K562 (cell line): ENCODE data around the gene TSC1. TPM values are rescaled to one million over a fixed set of nuclear protein-coding genes. Genes with fewer than 3 reads are reported as not detected.

ENCODE experiments used
- BRF1 ChIP-seq: IDR thresholded peaks from 3 replicates; pipeline ENCODE4 v1.6.1; 2011; ENCODE audit warnings: borderline replicate concordance, mild to moderate bottlenecking; ENCODE audit not compliant: insufficient read length; ENCODE audit errors: extremely low read depth
- CBX5 ChIP-seq: IDR thresholded peaks from 2 replicates; pipeline ENCODE4 v1.6.1; 2014; ENCODE audit warnings: low read depth, borderline replicate concordance
- KLF6 ChIP-seq: fragments of 250-450 bp; sonication (Bioruptor Pico); IDR thresholded peaks from 2 replicates; pipeline ENCODE4 v1.4.0; 2020; ENCODE audit warnings: mild to moderate bottlenecking, moderate library complexity, borderline replicate concordance
- NFE2 ChIP-seq: IDR thresholded peaks from 2 replicates; pipeline ENCODE4 v1.6.1; 2014; ENCODE audit warnings: antibody characterized with exemption, low read depth
- NR1H2 ChIP-seq: sonication (generic); formaldehyde crosslinking; IDR thresholded peaks from 2 replicates; pipeline ENCODE4 v1.4.0; 2020; ENCODE audit warnings: mild to moderate bottlenecking, missing genetic modification reagents
- XRCC5 ChIP-seq: fragments of 200-400 bp; formaldehyde crosslinking; IDR thresholded peaks from 2 replicates; pipeline ENCODE4 v1.6.1; 2017; ENCODE audit warnings: low read depth, mild to moderate bottlenecking, low read length
- ZBTB11 ChIP-seq, 3 experiments: fragments of 200-800 bp in 1 of 3; fragments of 250-450 bp in 1 of 3; fragments of 450-650 bp in 1 of 3; sonication (Bioruptor Pico) in 1 of 3; sonication (Bioruptor generic) in 1 of 3; formaldehyde crosslinking in 1 of 3; IDR thresholded peaks; 2 replicates each; pipeline versions ENCODE4 v1.6.1 to v1.8.0; 2016 to 2022; ENCODE audit warnings: mild to moderate bottlenecking in 2 of 3, missing genetic modification characterization in 2 of 3, missing compliant biosample characterization in 1 of 3, moderate library complexity in 1 of 3
- ZNF24 ChIP-seq: fragments of 450-650 bp; IDR thresholded peaks from 2 replicates; pipeline ENCODE4 v1.6.1; 2016
- ZNF318 ChIP-seq, 2 experiments: fragments of 450-650 bp; IDR thresholded peaks; 2 replicates each; pipeline ENCODE4 v1.6.1; 2016; ENCODE audit warnings: mild to moderate bottlenecking in 2 of 2, borderline replicate concordance in 1 of 2, low read depth in 1 of 2, moderate library complexity in 1 of 2
- ZSCAN29 ChIP-seq: fragments of 450-650 bp; IDR thresholded peaks from 2 replicates; pipeline ENCODE4 v1.6.1; 2017
- polyA plus RNA-seq, 8 experiments: library from polyadenylated mRNA; depleted of rRNA in 4 of 8; stranded (reverse) in 5 of 8; unstranded in 3 of 8; fragments of >200 nt; fragmentation: Nextera tagmentation in 2 of 8; fragmentation: Illumina TruSeq in 1 of 8; extraction: Ambion mirVana in 2 of 8; extraction: Trizol in 1 of 8; gene quantifications; 2 replicates each; pipeline versions ENCODE4 v1.2.1 to v1.2.3, GENCODE V29; 2011 to 2014; ENCODE audit warnings: inconsistent platforms in 1 of 8, missing spikeins in 1 of 8
- total RNA-seq, 7 experiments: library from RNA; depleted of rRNA in 6 of 7; stranded (reverse); fragments of >200 nt in 6 of 7; fragmentation: Illumina TruSeq in 2 of 7; extraction: Trizol in 2 of 7; gene quantifications; 2 replicates each; pipeline versions ENCODE4 v1.2.1 to v1.2.3, GENCODE V29; 2011 to 2021; ENCODE audit warnings: low replicate concordance in 1 of 7
- TF ChIP-seq, protein P1 (sequence below): fragments of 450-650 bp; formaldehyde crosslinking; IDR thresholded peaks from 2 replicates; pipeline ENCODE4 v1.4.0; 2022; ENCODE audit warnings: missing genetic modification characterization
- TF ChIP-seq, protein P2 (sequence below): fragments of 450-650 bp; formaldehyde crosslinking; conservative IDR thresholded peaks from 2 replicates; pipeline ENCODE4 v1.4.0; 2022; ENCODE audit warnings: mild to moderate bottlenecking, missing genetic modification characterization

Gene TSC1
- total and polyA plus RNA-seq, 9 of the 15 experiments (the other 6 are each of a cell fraction or from before 2014, with no cell fraction given), result 6.9 to 37.6 (median 18.6) TPM

GRCh38 chr9:132842124-132843044, 102.0 kb downstream of the TSC1 start (continued):
- no peak for TF ChIP-seq ZBTB11 (CRISPR knock-in tag; IDR thresholded peaks at IDR 0.05)
- peak; percentile 95 for TF ChIP-seq ZNF24
- TF ChIP-seq NR1H2 (CRISPR knock-in tag), result no peak
- no peak for TF ChIP-seq BRF1
- no peak for TF ChIP-seq KLF6 (CRISPR knock-in tag)
- no peak for TF ChIP-seq XRCC5
- TF ChIP-seq CBX5, result no peak
- peak; percentile 42 for TF ChIP-seq NFE2
- no peak for TF ChIP-seq ZNF318 (IDR thresholded peaks at IDR 0.05; ENCODE audit: borderline replicate concordance in 1 of 2, low read depth in 1 of 2)
- no peak for TF ChIP-seq ZSCAN29
- TF ChIP-seq, protein P1, sequence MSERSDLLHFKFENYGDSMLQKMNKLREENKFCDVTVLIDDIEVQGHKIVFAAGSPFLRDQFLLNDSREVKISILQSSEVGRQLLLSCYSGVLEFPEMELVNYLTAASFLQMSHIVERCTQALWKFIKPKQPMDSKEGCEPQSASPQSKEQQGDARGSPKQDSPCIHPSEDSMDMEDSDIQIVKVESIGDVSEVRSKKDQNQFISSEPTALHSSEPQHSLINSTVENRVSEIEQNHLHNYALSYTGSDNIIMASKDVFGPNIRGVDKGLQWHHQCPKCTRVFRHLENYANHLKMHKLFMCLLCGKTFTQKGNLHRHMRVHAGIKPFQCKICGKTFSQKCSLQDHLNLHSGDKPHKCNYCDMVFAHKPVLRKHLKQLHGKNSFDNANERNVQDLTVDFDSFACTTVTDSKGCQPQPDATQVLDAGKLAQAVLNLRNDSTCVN (CRISPR knock-in tag), result no peak
- TF ChIP-seq, protein P2, sequence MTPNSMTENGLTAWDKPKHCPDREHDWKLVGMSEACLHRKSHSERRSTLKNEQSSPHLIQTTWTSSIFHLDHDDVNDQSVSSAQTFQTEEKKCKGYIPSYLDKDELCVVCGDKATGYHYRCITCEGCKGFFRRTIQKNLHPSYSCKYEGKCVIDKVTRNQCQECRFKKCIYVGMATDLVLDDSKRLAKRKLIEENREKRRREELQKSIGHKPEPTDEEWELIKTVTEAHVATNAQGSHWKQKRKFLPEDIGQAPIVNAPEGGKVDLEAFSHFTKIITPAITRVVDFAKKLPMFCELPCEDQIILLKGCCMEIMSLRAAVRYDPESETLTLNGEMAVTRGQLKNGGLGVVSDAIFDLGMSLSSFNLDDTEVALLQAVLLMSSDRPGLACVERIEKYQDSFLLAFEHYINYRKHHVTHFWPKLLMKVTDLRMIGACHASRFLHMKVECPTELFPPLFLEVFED, result no peak
